HG03439 (cell line): ENCODE data around the gene CDC6.

Experiments used
- ATAC-seq: cut with Tn5 transposase; IDR thresholded peaks from one replicate; pipeline ENCODE4 v1.9.1; 2021; ENCODE audit warnings: mild to moderate bottlenecking, moderate library complexity; ENCODE audit not compliant: unreplicated experiment

Gene CDC6

GRCh38 chr17:40310882-40311391, 23.3 kb downstream of the CDC6 start:
- no peak for ATAC-seq

GRCh38 chr17:40311575-40311974, 23.9 kb downstream of the CDC6 start:
- ATAC-seq, result no peak

- no peak for ATAC-seq
Measured at GRCh38 chr17:40312131-40312731, 24.6 kb downstream of the CDC6 start.

- no peak for ATAC-seq
Measured at GRCh38 chr17:40312893-40313667, 25.4 kb downstream of the CDC6 start.

GRCh38 chr17:40313668-40314583, 26.2 kb downstream of the CDC6 start:
- ATAC-seq, result no peak

- ATAC-seq, result no peak
Measured at GRCh38 chr17:40314584-40314956, 26.9 kb downstream of the CDC6 start.

- ATAC-seq, result no peak
Measured at GRCh38 chr17:40315206-40315605, 27.5 kb downstream of the CDC6 start.

GRCh38 chr17:40315678-40316570, 28.2 kb downstream of the CDC6 start:
- ATAC-seq, result no peak

- ATAC-seq, result no peak
Measured at GRCh38 chr17:40316571-40317344, 29.1 kb downstream of the CDC6 start.

- no peak for ATAC-seq
Measured at GRCh38 chr17:40317345-40317873, 29.7 kb downstream of the CDC6 start.

GRCh38 chr17:40317880-40318829, 30.5 kb downstream of the CDC6 start:
- ATAC-seq, result peak; percentile 51

GRCh38 chr17:40318830-40319391, 31.2 kb downstream of the CDC6 start:
- ATAC-seq, result no peak

GRCh38 chr17:40319651-40320540, 32.2 kb downstream of the CDC6 start:
- no peak for ATAC-seq

- no peak for ATAC-seq
Measured at GRCh38 chr17:40320756-40321523, 33.3 kb downstream of the CDC6 start.

GRCh38 chr17:40321524-40321929, 33.8 kb downstream of the CDC6 start:
- no peak for ATAC-seq

- ATAC-seq, result no peak
Measured at GRCh38 chr17:40321961-40322357, 34.3 kb downstream of the CDC6 start.
